T-helper 2 cell treated with Interferon-gamma antibody and Interleukin-4, amounts not matched to agents 5 μg/mL and 100 μg/mL, for 36 hours (primary cell): ENCODE data around the gene VIPR2.
"Not testable (repeated sequence)": the region's sequence is repeated elsewhere in the genome, so short reads cannot be mapped to it uniquely, and the experiment has no call there.

Experiments
- DNase-seq: peaks from one replicate; pipeline ENCODE4 v3.0.0; 2021; ENCODE audit warnings: low spot score
- H3K27ac Mint-ChIP-seq: one replicate; pipeline ENCODE4 v1.8.0; 2021; ENCODE audit warnings: mild to moderate bottlenecking, mixed read lengths
- H3K27me3 Mint-ChIP-seq: one replicate; pipeline ENCODE4 v1.8.0; 2021; ENCODE audit warnings: low read depth, mixed read lengths
- H3K36me3 Mint-ChIP-seq: one replicate; pipeline ENCODE4 v1.8.0; 2021; ENCODE audit warnings: low read depth, mixed read lengths
- H3K4me1 Mint-ChIP-seq: one replicate; pipeline ENCODE4 v1.8.0; 2021; ENCODE audit warnings: low read depth, mixed read lengths
- H3K4me3 Mint-ChIP-seq: one replicate; pipeline ENCODE4 v1.8.0; 2022; ENCODE audit warnings: mild to moderate bottlenecking, moderate library complexity, mixed read lengths
- H3K9me3 Mint-ChIP-seq: one replicate; pipeline ENCODE4 v1.8.0; 2021; ENCODE audit warnings: mixed read lengths

VIPR2 gene

GRCh38 chr7:159166530-159166929 lies 21.9 kb upstream of the VIPR2 start:
- H3K9me3 Mint-ChIP-seq = no peaks in the 10 kb centered on the region
- H3K27ac Mint-ChIP-seq = no peak overlapping the region
- H3K4me1 Mint-ChIP-seq = no peaks in the 10 kb centered on the region
- no peaks in the 10 kb centered on the region for H3K27me3 Mint-ChIP-seq
- no peak for DNase-seq
- H3K4me3 Mint-ChIP-seq = no peak overlapping the region
- no peaks in the 10 kb centered on the region for H3K36me3 Mint-ChIP-seq

GRCh38 chr7:159165352-159165751 lies 20.7 kb upstream of the VIPR2 start:
- Mint-ChIP-seq H3K36me3 (no peaks in the 10 kb centered on the region), H3K4me1 (no peaks in the 10 kb centered on the region), H3K9me3 (no peaks in the 10 kb centered on the region), H3K27ac (no peak overlapping the region), H3K4me3 (no peak overlapping the region), H3K27me3 (no peaks in the 10 kb centered on the region)
- no peak for DNase-seq

GRCh38 chr7:159163703-159164301 lies 19.1 kb upstream of the VIPR2 start:
- not testable (repeated sequence) for H3K4me3 Mint-ChIP-seq, DNase-seq, H3K27ac Mint-ChIP-seq, H3K36me3 Mint-ChIP-seq, H3K4me1 Mint-ChIP-seq, H3K9me3 Mint-ChIP-seq, H3K27me3 Mint-ChIP-seq

GRCh38 chr7:159162050-159162626 lies 17.5 kb upstream of the VIPR2 start:
- H3K27ac Mint-ChIP-seq, H3K27me3 Mint-ChIP-seq, H3K36me3 Mint-ChIP-seq, H3K4me3 Mint-ChIP-seq, DNase-seq, H3K9me3 Mint-ChIP-seq, H3K4me1 Mint-ChIP-seq: not testable (repeated sequence)

- Mint-ChIP-seq H3K36me3 (no peaks in the 10 kb centered on the region), H3K9me3 (no peaks in the 10 kb centered on the region), H3K27ac (no peak overlapping the region), H3K27me3 (no peaks in the 10 kb centered on the region), H3K4me3 (no peak overlapping the region), H3K4me1 (peaks cover 2% of the 10 kb centered on the region)
- DNase-seq = no peak
These were observed 15.8 kb upstream of the VIPR2 start for GRCh38 chr7:159160450-159160849.

GRCh38 chr7:159159731-159160130 lies 15.1 kb upstream of the VIPR2 start:
- Mint-ChIP-seq H3K4me3 (no peak overlapping the region), H3K9me3 (no peaks in the 10 kb centered on the region), H3K27me3 (no peaks in the 10 kb centered on the region), H3K27ac (no peak overlapping the region), H3K36me3 (no peaks in the 10 kb centered on the region), H3K4me1 (peaks cover 2% of the 10 kb centered on the region)
- no peak for DNase-seq

- DNase-seq = no peak
- peaks cover 2% of the 10 kb centered on the region for H3K4me1 Mint-ChIP-seq
- no peaks in the 10 kb centered on the region for H3K9me3 Mint-ChIP-seq
- no peaks in the 10 kb centered on the region for H3K27me3 Mint-ChIP-seq
- no peak overlapping the region for H3K27ac Mint-ChIP-seq
- H3K4me3 Mint-ChIP-seq = no peak overlapping the region
- no peaks in the 10 kb centered on the region for H3K36me3 Mint-ChIP-seq
These were observed 14.3 kb upstream of the VIPR2 start for GRCh38 chr7:159158888-159159405.

- Mint-ChIP-seq H3K27me3 (no peaks in the 10 kb centered on the region), H3K9me3 (no peaks in the 10 kb centered on the region), H3K36me3 (no peaks in the 10 kb centered on the region), H3K4me1 (peaks cover 2% of the 10 kb centered on the region), H3K4me3 (no peak overlapping the region), H3K27ac (no peak overlapping the region)
- no peak for DNase-seq
These were observed 13.6 kb upstream of the VIPR2 start for GRCh38 chr7:159158125-159158887.

- Mint-ChIP-seq H3K9me3 (no peaks in the 10 kb centered on the region), H3K36me3 (no peaks in the 10 kb centered on the region), H3K4me1 (peaks cover 2% of the 10 kb centered on the region), H3K27ac (no peak overlapping the region), H3K27me3 (no peaks in the 10 kb centered on the region), H3K4me3 (no peak overlapping the region)
- DNase-seq = no peak
These were observed 13.0 kb upstream of the VIPR2 start for GRCh38 chr7:159157714-159158113.

GRCh38 chr7:159156436-159157245 lies 12.0 kb upstream of the VIPR2 start:
- Mint-ChIP-seq H3K27me3 (no peaks in the 10 kb centered on the region), H3K4me3 (no peak overlapping the region), H3K27ac (no peak overlapping the region), H3K4me1 (peaks cover 2% of the 10 kb centered on the region), H3K36me3 (no peaks in the 10 kb centered on the region), H3K9me3 (no peaks in the 10 kb centered on the region)
- no peak for DNase-seq

GRCh38 chr7:159155410-159155809 lies 10.7 kb upstream of the VIPR2 start:
- no peak for DNase-seq
- Mint-ChIP-seq H3K27ac (no peak overlapping the region), H3K4me3 (no peak overlapping the region), H3K36me3 (no peaks in the 10 kb centered on the region), H3K27me3 (no peaks in the 10 kb centered on the region), H3K4me1 (peaks cover 2% of the 10 kb centered on the region), H3K9me3 (no peaks in the 10 kb centered on the region)

- no peaks in the 10 kb centered on the region for H3K9me3 Mint-ChIP-seq
- no peak for DNase-seq
These were observed 9.6 kb upstream of the VIPR2 start for GRCh38 chr7:159154243-159154642.

GRCh38 chr7:159153511-159153910 lies 8.8 kb upstream of the VIPR2 start:
- Mint-ChIP-seq H3K9me3 (no peaks in the 10 kb centered on the region), H3K4me1 (no peaks in the 10 kb centered on the region)

More at GRCh38 chr7:159154243-159154642, 9.6 kb upstream of the VIPR2 start:
- peaks cover 2% of the 10 kb centered on the region for H3K27me3 Mint-ChIP-seq
- H3K36me3 Mint-ChIP-seq = no peaks in the 10 kb centered on the region
- H3K4me1 Mint-ChIP-seq = peaks cover 1% of the 10 kb centered on the region
- no peak overlapping the region for H3K27ac Mint-ChIP-seq
- H3K4me3 Mint-ChIP-seq = no peak overlapping the region

GRCh38 chr7:159152816-159153215 lies 8.1 kb upstream of the VIPR2 start:
- Mint-ChIP-seq H3K4me3 (no peak overlapping the region), H3K36me3 (no peaks in the 10 kb centered on the region), H3K27ac (no peak overlapping the region), H3K9me3 (no peaks in the 10 kb centered on the region), H3K4me1 (no peaks in the 10 kb centered on the region), H3K27me3 (peaks cover 6% of the 10 kb centered on the region)
- no peak for DNase-seq

More at GRCh38 chr7:159153511-159153910, 8.8 kb upstream of the VIPR2 start:
- Mint-ChIP-seq H3K27ac (no peak overlapping the region), H3K4me3 (no peak overlapping the region), H3K27me3 (peaks cover 2% of the 10 kb centered on the region), H3K36me3 (no peaks in the 10 kb centered on the region)
- DNase-seq = no peak
